GM23338 (cell line): ENCODE results near the gene C1QTNF9. TPM values are rescaled to one million over a fixed set of nuclear protein-coding genes. Genes with fewer than 3 reads are reported as not detected.

Experiments
- ATAC-seq: fragments of 200-7000 bp; cut with Tn5 transposase; 3 replicates; pipeline ENCODE4 v1.9.1; 2020
- DNase-seq: peaks from one replicate; pipeline ENCODE4 v3.0.0-alpha.2; 2015; ENCODE audit warnings: low spot score
- H2AFZ ChIP-seq: fragments of 200-600 bp; sonication (generic); 2 replicates; pipeline ENCODE4 v1.8.0; 2016; ENCODE audit warnings: antibody characterized with exemption, mild to moderate bottlenecking, moderate library complexity
- H3F3A ChIP-seq: fragments of 200-600 bp; sonication (generic); replicated peaks from 2 replicates; pipeline ENCODE4 v1.8.0; 2017; ENCODE audit warnings: antibody characterized with exemption, mixed run types, low read depth
- H3K27ac ChIP-seq: fragments of 200-600 bp; sonication (generic); 2 replicates; pipeline ENCODE4 v1.6.1; 2016; ENCODE audit warnings: low read depth
- H3K27me3 ChIP-seq: fragments of 200-600 bp; sonication (generic); 2 replicates; pipeline ENCODE4 v1.8.0; 2016; ENCODE audit warnings: mild to moderate bottlenecking, mixed run types, moderate library complexity; ENCODE audit not compliant: insufficient read depth
- H3K36me3 ChIP-seq: fragments of 200-600 bp; sonication (generic); 2 replicates; pipeline ENCODE4 v1.8.0; 2016; ENCODE audit warnings: mild to moderate bottlenecking; ENCODE audit not compliant: insufficient read depth
- H3K4me1 ChIP-seq: fragments of 200-600 bp; sonication (generic); 2 replicates; pipeline ENCODE4 v1.8.0; 2016; ENCODE audit warnings: mild to moderate bottlenecking, moderate library complexity; ENCODE audit not compliant: insufficient read depth
- H3K4me2 ChIP-seq: fragments of 200-600 bp; sonication (generic); 2 replicates; pipeline ENCODE4 v1.7.1; 2017; ENCODE audit warnings: mixed run types
- H3K4me3 ChIP-seq: fragments of 200-600 bp; sonication (generic); 2 replicates; pipeline ENCODE4 v1.6.1; 2016; ENCODE audit warnings: mixed run types
- H3K79me2 ChIP-seq: fragments of 200-600 bp; sonication (generic); replicated peaks from 2 replicates; pipeline ENCODE4 v1.8.0; 2017; ENCODE audit warnings: mild to moderate bottlenecking; ENCODE audit not compliant: insufficient read depth
- H3K9me2 ChIP-seq: fragments of 200-600 bp; sonication (generic); 2 replicates; pipeline ENCODE4 v1.8.0; 2017; ENCODE audit not compliant: insufficient read depth
- H4K20me1 ChIP-seq: fragments of 200-600 bp; sonication (generic); replicated peaks from 2 replicates; pipeline ENCODE4 v1.8.0; 2017; ENCODE audit warnings: mild to moderate bottlenecking; ENCODE audit not compliant: insufficient read depth
- H3K27ac Mint-ChIP-seq: 2 replicates; pipeline ENCODE4 v1.8.0; 2020; ENCODE audit warnings: inconsistent platforms, mild to moderate bottlenecking, moderate library complexity, mixed read lengths
- H3K27me3 Mint-ChIP-seq: 3 replicates; pipeline ENCODE4 v1.8.0; 2022; ENCODE audit warnings: low read depth, mild to moderate bottlenecking, moderate library complexity, mixed read lengths, inconsistent platforms; ENCODE audit not compliant: insufficient read depth, poor library complexity
- H3K36me3 Mint-ChIP-seq: 3 replicates; pipeline ENCODE4 v1.8.0; 2021; ENCODE audit warnings: low read depth, mild to moderate bottlenecking, inconsistent platforms, moderate library complexity, mixed read lengths
- H3K4me1 Mint-ChIP-seq: 3 replicates; pipeline ENCODE4 v1.8.0; 2020; ENCODE audit warnings: mild to moderate bottlenecking, inconsistent platforms, mixed read lengths
- H3K4me3 Mint-ChIP-seq: 3 replicates; pipeline ENCODE4 v1.8.0; 2021; ENCODE audit warnings: moderate library complexity, mild to moderate bottlenecking, inconsistent platforms, mixed read lengths
- H3K9me3 Mint-ChIP-seq: 3 replicates; pipeline ENCODE4 v1.8.0; 2020; ENCODE audit warnings: moderate library complexity, mild to moderate bottlenecking, inconsistent platforms, mixed read lengths
- CREB1 ChIP-seq: fragments of 250-450 bp; sonication (Bioruptor Pico); IDR thresholded peaks from 2 replicates; pipeline ENCODE4 v1.5.0; 2020; ENCODE audit warnings: low read depth, mild to moderate bottlenecking, moderate library complexity
- ETS1 ChIP-seq: IDR thresholded peaks from 2 replicates; pipeline ENCODE4 v1.6.1; 2016; ENCODE audit warnings: antibody characterized with exemption
- EZH2 ChIP-seq: fragments of 200-600 bp; sonication (generic); IDR thresholded peaks from one replicate; pipeline ENCODE4 v1.8.0; 2017; ENCODE audit warnings: antibody characterized with exemption, mild to moderate bottlenecking, low read depth; ENCODE audit not compliant: unreplicated experiment
- EZH2phosphoT487 ChIP-seq: fragments of 200-600 bp; sonication (generic); IDR thresholded peaks from one replicate; pipeline ENCODE4 v1.8.1; 2018; ENCODE audit warnings: antibody characterized with exemption; ENCODE audit not compliant: unreplicated experiment
- JUNB ChIP-seq: IDR thresholded peaks from one replicate; pipeline ENCODE4 v1.6.1; 2016; ENCODE audit warnings: antibody characterized with exemption; ENCODE audit not compliant: unreplicated experiment
- NANOG ChIP-seq: IDR thresholded peaks from 2 replicates; pipeline ENCODE4 v1.6.1; 2016; ENCODE audit warnings: antibody characterized with exemption, borderline replicate concordance
- POLR2AphosphoS5 ChIP-seq: IDR thresholded peaks from 2 replicates; pipeline ENCODE4 v1.6.1; 2016; ENCODE audit warnings: antibody characterized with exemption, low read depth
- REST ChIP-seq: IDR thresholded peaks from one replicate; pipeline ENCODE4 v1.6.1; 2018; ENCODE audit warnings: antibody characterized with exemption; ENCODE audit not compliant: unreplicated experiment
- STAT1 ChIP-seq: IDR thresholded peaks from one replicate; pipeline ENCODE4 v1.6.1; 2016; ENCODE audit warnings: antibody characterized with exemption; ENCODE audit not compliant: unreplicated experiment
- ZNF114 ChIP-seq: fragments of 250-450 bp; sonication (Bioruptor Pico); IDR thresholded peaks from 2 replicates; pipeline ENCODE4 v1.5.0; 2020; ENCODE audit warnings: mild to moderate bottlenecking, moderate library complexity
- ZNF331 ChIP-seq: fragments of 250-450 bp; sonication (Bioruptor Pico); IDR thresholded peaks from 2 replicates; pipeline ENCODE4 v1.5.0; 2020; ENCODE audit warnings: low read depth, mild to moderate bottlenecking, moderate library complexity
- ZNF462 ChIP-seq: fragments of 250-450 bp; sonication (Bioruptor Pico); IDR thresholded peaks from 2 replicates; pipeline ENCODE4 v1.5.0; 2020; ENCODE audit warnings: mild to moderate bottlenecking, moderate library complexity
- polyA plus RNA-seq: library from polyadenylated mRNA; unstranded; fragments of >200 nt; fragmentation: Nextera tagmentation; extraction: Ambion mirVana; gene quantifications from 2 replicates; pipeline ENCODE4 v1.2.1, GENCODE V29; 2016
- total RNA-seq: library from RNA; depleted of rRNA; stranded (reverse); fragments of >200 nt; shearing (Covaris generic); gene quantifications from 2 replicates; pipeline ENCODE4 v1.2.3, GENCODE V29; 2014
- TF ChIP-seq, protein P1 (sequence below), 2 experiments: fragments of 200-600 bp in 1 of 2; sonication (generic) in 1 of 2; conservative IDR thresholded peaks; 2 replicates each; pipeline versions ENCODE4 v1.5.1 to v1.6.1; 2016 to 2017; ENCODE audit warnings: antibody characterized with exemption in 2 of 2, low read depth in 2 of 2, mild to moderate bottlenecking in 2 of 2, moderate library complexity in 1 of 2

Gene C1QTNF9
- total and polyA plus RNA-seq, 2 experiments from 2014 or later, result not detected

- TF ChIP-seq REST, result no peak
- TF ChIP-seq STAT1, result no peak
- TF ChIP-seq JUNB, result no peak
- no peak for TF ChIP-seq ZNF462
- no peak for TF ChIP-seq NANOG
- TF ChIP-seq ZNF331 (CRISPR knock-in tag), result no peak
- TF ChIP-seq POLR2AphosphoS5, result no peak
- TF ChIP-seq ZNF114, result no peak
- TF ChIP-seq ETS1, result no peak
- TF ChIP-seq, protein P1, sequence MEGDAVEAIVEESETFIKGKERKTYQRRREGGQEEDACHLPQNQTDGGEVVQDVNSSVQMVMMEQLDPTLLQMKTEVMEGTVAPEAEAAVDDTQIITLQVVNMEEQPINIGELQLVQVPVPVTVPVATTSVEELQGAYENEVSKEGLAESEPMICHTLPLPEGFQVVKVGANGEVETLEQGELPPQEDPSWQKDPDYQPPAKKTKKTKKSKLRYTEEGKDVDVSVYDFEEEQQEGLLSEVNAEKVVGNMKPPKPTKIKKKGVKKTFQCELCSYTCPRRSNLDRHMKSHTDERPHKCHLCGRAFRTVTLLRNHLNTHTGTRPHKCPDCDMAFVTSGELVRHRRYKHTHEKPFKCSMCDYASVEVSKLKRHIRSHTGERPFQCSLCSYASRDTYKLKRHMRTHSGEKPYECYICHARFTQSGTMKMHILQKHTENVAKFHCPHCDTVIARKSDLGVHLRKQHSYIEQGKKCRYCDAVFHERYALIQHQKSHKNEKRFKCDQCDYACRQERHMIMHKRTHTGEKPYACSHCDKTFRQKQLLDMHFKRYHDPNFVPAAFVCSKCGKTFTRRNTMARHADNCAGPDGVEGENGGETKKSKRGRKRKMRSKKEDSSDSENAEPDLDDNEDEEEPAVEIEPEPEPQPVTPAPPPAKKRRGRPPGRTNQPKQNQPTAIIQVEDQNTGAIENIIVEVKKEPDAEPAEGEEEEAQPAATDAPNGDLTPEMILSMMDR (conservative IDR thresholded peaks at IDR 0.05; ENCODE audit: low read depth in 2 of 2), result no peak
- no peak for TF ChIP-seq EZH2
- no peak for TF ChIP-seq EZH2phosphoT487
- no peak for TF ChIP-seq CREB1
- no peak overlapping the region for H3K4me2 ChIP-seq
- no peak for DNase-seq
- H2AFZ ChIP-seq, result no peak overlapping the region
- no peaks in the 10 kb centered on the region for H3F3A ChIP-seq
- Mint-ChIP-seq H3K4me1 (no peaks in the 10 kb centered on the region), H3K27ac (no peak overlapping the region), H3K27me3 (peaks cover 1% of the 10 kb centered on the region), H3K9me3 (no peaks in the 10 kb centered on the region), H3K36me3 (peaks cover 38% of the 10 kb centered on the region), H3K4me3 (no peak overlapping the region)
- no peaks in the 10 kb centered on the region for H3K27me3 ChIP-seq
- H3K79me2 ChIP-seq, result no peaks in the 10 kb centered on the region
- ATAC-seq, result no peak
- H3K4me3 ChIP-seq, result no peak overlapping the region
- H3K27ac ChIP-seq, result no peak overlapping the region
- no peaks in the 10 kb centered on the region; the same call in 1 of the 2 replicates for H4K20me1 ChIP-seq
- no peaks in the 10 kb centered on the region for H3K4me1 ChIP-seq
- H3K9me2 ChIP-seq, result no peaks in the 10 kb centered on the region
- H3K36me3 ChIP-seq, result peaks cover 9% of the 10 kb centered on the region; the same call in 1 of the 2 replicates
These were observed 21.6 kb upstream of the C1QTNF9 start for GRCh38 chr13:24287748-24288287.
